Tibial nerve (tissue), 4 donors: ENCODE measurements around the gene TAPBPL. TPM values are rescaled to one million over a fixed set of nuclear protein-coding genes. Genes with fewer than 3 reads are reported as not detected.

Experiments
- DNase-seq, 2 donors: peaks; one replicate each; pipeline ENCODE4 v3.0.0-alpha.2; 2019; ENCODE audit warnings: low spot score in 2 of 2
- H3K27ac ChIP-seq, 4 donors: fragments of 200-600 bp; sonication (generic) in 3 of 4; one replicate each; pipeline ENCODE4 v1.5.1; 2017 to 2019; ENCODE audit warnings: mild to moderate bottlenecking in 1 of 4
- H3K27me3 ChIP-seq, 2 donors: fragments of 200-600 bp; sonication (generic) in 1 of 2; one replicate each; pipeline versions ENCODE4 v1.5.1 to v1.6.0; 2017 to 2019
- H3K36me3 ChIP-seq, 3 donors: fragments of 200-600 bp; sonication (generic); one replicate each; pipeline ENCODE4 v1.5.1; 2018 to 2019
- H3K4me1 ChIP-seq, 4 donors: fragments of 200-600 bp; sonication (generic) in 3 of 4; one replicate each; pipeline ENCODE4 v1.5.1; 2017 to 2019
- H3K4me3 ChIP-seq, 4 donors: fragments of 200-600 bp; sonication (generic) in 3 of 4; one replicate each; pipeline ENCODE4 v1.5.1; 2017 to 2019; ENCODE audit warnings: mild to moderate bottlenecking in 1 of 4, moderate library complexity in 1 of 4
- H3K9me3 ChIP-seq, 4 donors: fragments of 200-600 bp; sonication (generic) in 3 of 4; one replicate each; pipeline ENCODE4 v1.5.1; 2017 to 2019
- EP300 ChIP-seq, 2 donors: sonication (generic); formaldehyde crosslinking; IDR thresholded peaks; one replicate each; pipeline ENCODE4 v1.6.1; 2017; ENCODE audit warnings: antibody characterized with exemption in 2 of 2, mild to moderate bottlenecking in 1 of 2
- POLR2A ChIP-seq, 2 donors: fragments of 450-650 bp; IDR thresholded peaks; one replicate each; pipeline ENCODE4 v1.6.1; 2017; ENCODE audit warnings: antibody characterized with exemption in 2 of 2, mild to moderate bottlenecking in 2 of 2, moderate library complexity in 2 of 2
- WGBS, 2 donors: methylation state at CpG; one replicate each; pipeline ENCODE4 v1.1.5; 2018; 5-methylcytosine and 5-hydroxymethylcytosine counted together
- total RNA-seq, 4 donors: library from RNA; depleted of rRNA; stranded (reverse); fragments of >200 nt; gene quantifications; one replicate each; pipeline ENCODE4 v1.1.0, GENCODE V29; 2016
- TF ChIP-seq, protein P1 (sequence below), 5 experiments: fragments of 200-600 bp in 3 of 5; fragments of 450-650 bp in 2 of 5; sonication (generic) in 3 of 5; IDR thresholded peaks; one replicate each; pipeline ENCODE4 v1.5.1; 2016 to 2019; ENCODE audit warnings: antibody characterized with exemption in 5 of 5, mild to moderate bottlenecking in 3 of 5, moderate library complexity in 2 of 5

TAPBPL gene
- total RNA-seq, 4 donors from 2014 or later, result 13.9 to 31.9 (median 25.2) TPM

GRCh38 chr12:6437586-6437985 lies 14.3 kb upstream of the TAPBPL start:
- Histone ChIP-seq H3K27me3 (no peaks in the 10 kb centered on the region), H3K4me1 (no peaks in the 10 kb centered on the region), H3K9me3 (no peaks in the 10 kb centered on the region), H3K4me3 (no peak overlapping the region), H3K27ac (no peak overlapping the region), H3K36me3 (peaks cover 0 to 31% (median 0%) of the 10 kb centered on the region in 3 donors)
- DNase-seq, result no peak
- TF ChIP-seq, protein P1, sequence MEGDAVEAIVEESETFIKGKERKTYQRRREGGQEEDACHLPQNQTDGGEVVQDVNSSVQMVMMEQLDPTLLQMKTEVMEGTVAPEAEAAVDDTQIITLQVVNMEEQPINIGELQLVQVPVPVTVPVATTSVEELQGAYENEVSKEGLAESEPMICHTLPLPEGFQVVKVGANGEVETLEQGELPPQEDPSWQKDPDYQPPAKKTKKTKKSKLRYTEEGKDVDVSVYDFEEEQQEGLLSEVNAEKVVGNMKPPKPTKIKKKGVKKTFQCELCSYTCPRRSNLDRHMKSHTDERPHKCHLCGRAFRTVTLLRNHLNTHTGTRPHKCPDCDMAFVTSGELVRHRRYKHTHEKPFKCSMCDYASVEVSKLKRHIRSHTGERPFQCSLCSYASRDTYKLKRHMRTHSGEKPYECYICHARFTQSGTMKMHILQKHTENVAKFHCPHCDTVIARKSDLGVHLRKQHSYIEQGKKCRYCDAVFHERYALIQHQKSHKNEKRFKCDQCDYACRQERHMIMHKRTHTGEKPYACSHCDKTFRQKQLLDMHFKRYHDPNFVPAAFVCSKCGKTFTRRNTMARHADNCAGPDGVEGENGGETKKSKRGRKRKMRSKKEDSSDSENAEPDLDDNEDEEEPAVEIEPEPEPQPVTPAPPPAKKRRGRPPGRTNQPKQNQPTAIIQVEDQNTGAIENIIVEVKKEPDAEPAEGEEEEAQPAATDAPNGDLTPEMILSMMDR (IDR thresholded peaks at IDR 0.05), result no peak
- TF ChIP-seq EP300 (IDR thresholded peaks at IDR 0.05) (no peak), POLR2A (IDR thresholded peaks at IDR 0.05) (no peak)
- WGBS, 2 donors, result 86% methylated on average over 3 of the region's 3 CpGs

- H3K36me3 ChIP-seq, result peaks cover 0 to 39% (median 0%) of the 10 kb centered on the region in 3 donors
- no peak for TF ChIP-seq EP300 (IDR thresholded peaks at IDR 0.05)
- TF ChIP-seq POLR2A (IDR thresholded peaks at IDR 0.05), result no peak
- TF ChIP-seq, protein P1 (IDR thresholded peaks at IDR 0.05), result no peak
- H3K27ac ChIP-seq, result no peak overlapping the region
- H3K4me3 ChIP-seq, result no peak overlapping the region
- 87 to 91% methylated on average over 12 of the region's 12 CpGs for WGBS, 2 donors
- no peak for DNase-seq
- no peaks in the 10 kb centered on the region for H3K4me1 ChIP-seq
- H3K9me3 ChIP-seq, result no peaks in the 10 kb centered on the region
- H3K27me3 ChIP-seq, result no peaks in the 10 kb centered on the region
These were observed 13.5 kb upstream of the TAPBPL start for GRCh38 chr12:6438345-6438744.

GRCh38 chr12:6440391-6440790 lies 11.5 kb upstream of the TAPBPL start:
- DNase-seq, result no peak
- TF ChIP-seq, protein P1 (IDR thresholded peaks at IDR 0.05), result no peak
- TF ChIP-seq POLR2A (IDR thresholded peaks at IDR 0.05) (no peak), EP300 (IDR thresholded peaks at IDR 0.05) (no peak)
- 49 to 74% methylated on average over 1 of the region's 1 CpG for WGBS, 2 donors
- Histone ChIP-seq H3K4me1 (no peaks in the 10 kb centered on the region), H3K27ac (no peak overlapping the region), H3K36me3 (peaks cover 0 to 59% (median 0%) of the 10 kb centered on the region in 3 donors), H3K9me3 (no peaks in the 10 kb centered on the region), H3K27me3 (no peaks in the 10 kb centered on the region), H3K4me3 (no peak overlapping the region)

- Histone ChIP-seq H3K4me3 (no peak overlapping the region), H3K9me3 (no peaks in the 10 kb centered on the region), H3K27ac (peak overlapping the region in 1 of 4 donors; percentile 56), H3K36me3 (peaks cover 0 to 84% (median 0%) of the 10 kb centered on the region in 3 donors), H3K27me3 (no peaks in the 10 kb centered on the region), H3K4me1 (no peaks in the 10 kb centered on the region)
- no peak for DNase-seq
- WGBS, 2 donors, result 80% methylated on average over 9 of the region's 9 CpGs
- TF ChIP-seq EP300 (IDR thresholded peaks at IDR 0.05) (no peak), POLR2A (IDR thresholded peaks at IDR 0.05) (no peak)
- TF ChIP-seq, protein P1 (IDR thresholded peaks at IDR 0.05), result no peak
These were observed 9.0 kb upstream of the TAPBPL start for GRCh38 chr12:6442836-6443235.

GRCh38 chr12:6443361-6443983 lies 8.4 kb upstream of the TAPBPL start:
- H3K9me3 ChIP-seq, result no peaks in the 10 kb centered on the region
- 58 to 65% methylated on average over 8 to 9 of the region's 9 CpGs for WGBS, 2 donors
- H3K36me3 ChIP-seq, result peaks cover 0 to 90% (median 0%) of the 10 kb centered on the region in 3 donors
- peak overlapping the region in 1 of 4 donors; percentile 56 for H3K27ac ChIP-seq
- no peak overlapping the region for H3K4me3 ChIP-seq
- no peaks in the 10 kb centered on the region for H3K4me1 ChIP-seq
- no peak for TF ChIP-seq EP300 (IDR thresholded peaks at IDR 0.05)
- TF ChIP-seq, protein P1 (IDR thresholded peaks at IDR 0.05), result no peak
- TF ChIP-seq POLR2A (IDR thresholded peaks at IDR 0.05), result no peak
- no peak for DNase-seq
- no peaks in the 10 kb centered on the region for H3K27me3 ChIP-seq
